SJCRH30 (cell line): ENCODE measurements around the gene MTUS2. TPM values are rescaled to one million over a fixed set of nuclear protein-coding genes. Genes with fewer than 3 reads are reported as not detected.
A peak's percentile ranks its signal among the peaks of the same experiment; 100 is the strongest.

Experiments
- DNase-seq, 2 experiments: peaks; one replicate each; pipeline ENCODE4 v3.0.0-alpha.2; 2015 to 2020
- H3K27ac ChIP-seq: fragments of 250-450 bp; sonication (Bioruptor Pico); 2 replicates; pipeline ENCODE4 v1.5.1; 2020; ENCODE audit warnings: mild to moderate bottlenecking, moderate library complexity
- H3K27me3 ChIP-seq: fragments of 250-450 bp; sonication (Bioruptor Pico); 2 replicates; pipeline ENCODE4 v1.5.1; 2020; ENCODE audit warnings: mild to moderate bottlenecking, moderate library complexity
- H3K36me3 ChIP-seq: fragments of 250-450 bp; sonication (Bioruptor Pico); 2 replicates; pipeline ENCODE4 v1.5.1; 2020; ENCODE audit warnings: mild to moderate bottlenecking, moderate library complexity
- H3K4me1 ChIP-seq: fragments of 250-450 bp; sonication (Bioruptor Pico); 2 replicates; pipeline ENCODE4 v1.5.1; 2020; ENCODE audit warnings: mild to moderate bottlenecking, moderate library complexity
- H3K4me3 ChIP-seq: fragments of 250-450 bp; sonication (Bioruptor Pico); 2 replicates; pipeline ENCODE4 v1.5.1; 2020; ENCODE audit warnings: mild to moderate bottlenecking, moderate library complexity
- H3K9me3 ChIP-seq: fragments of 250-450 bp; sonication (Bioruptor Pico); replicated peaks from 2 replicates; pipeline ENCODE4 v1.5.1; 2020; ENCODE audit warnings: mild to moderate bottlenecking, moderate library complexity
- total RNA-seq: library from RNA; depleted of rRNA; stranded (reverse); fragments of >200 nt; shearing (Covaris generic); gene quantifications from 2 replicates; pipeline ENCODE4 v1.2.3, GENCODE V29; 2014

The MTUS2 gene
- total RNA-seq, 1 experiment from 2014 or later = 2.4 TPM

GRCh38 chr13:28831117-28831516 lies 11.0 kb downstream of the MTUS2 start:
- Histone ChIP-seq H3K27ac (no peak overlapping the region), H3K4me3 (no peak overlapping the region), H3K9me3 (no peaks in the 10 kb centered on the region), H3K27me3 (no peaks in the 10 kb centered on the region), H3K4me1 (no peaks in the 10 kb centered on the region), H3K36me3 (no peaks in the 10 kb centered on the region)
- DNase-seq = no peak

- H3K27me3 ChIP-seq = no peaks in the 10 kb centered on the region
- H3K4me3 ChIP-seq = no peak overlapping the region
- H3K27ac ChIP-seq = no peak overlapping the region
- no peaks in the 10 kb centered on the region for H3K9me3 ChIP-seq
- H3K4me1 ChIP-seq = no peaks in the 10 kb centered on the region
- no peaks in the 10 kb centered on the region for H3K36me3 ChIP-seq
- no peak for DNase-seq
These were observed 17.0 kb downstream of the MTUS2 start for GRCh38 chr13:28837111-28837510.

GRCh38 chr13:28843639-28844038 lies 23.5 kb downstream of the MTUS2 start:
- Histone ChIP-seq H3K27ac (no peak overlapping the region), H3K27me3 (no peaks in the 10 kb centered on the region), H3K36me3 (no peaks in the 10 kb centered on the region), H3K4me1 (no peaks in the 10 kb centered on the region), H3K4me3 (no peak overlapping the region), H3K9me3 (no peaks in the 10 kb centered on the region)
- DNase-seq = no peak

GRCh38 chr13:28849441-28849840 lies 29.3 kb downstream of the MTUS2 start:
- Histone ChIP-seq H3K27me3 (no peaks in the 10 kb centered on the region), H3K27ac (no peak overlapping the region), H3K9me3 (0 out of 2 replicates have a peak, but pooled peaks cover 2% of the 10 kb centered on the region), H3K4me1 (no peaks in the 10 kb centered on the region), H3K4me3 (no peak overlapping the region), H3K36me3 (no peaks in the 10 kb centered on the region)
- DNase-seq = no peak

- no peaks in the 10 kb centered on the region for H3K4me1 ChIP-seq
- no peaks in the 10 kb centered on the region for H3K27me3 ChIP-seq
- no peaks in the 10 kb centered on the region for H3K36me3 ChIP-seq
- H3K27ac ChIP-seq = no peak overlapping the region
- DNase-seq = no peak
- 0 out of 2 replicates have a peak, but pooled peaks cover 2% of the 10 kb centered on the region for H3K9me3 ChIP-seq
- H3K4me3 ChIP-seq = no peak overlapping the region
These were observed 30.1 kb downstream of the MTUS2 start for GRCh38 chr13:28850226-28850625.

GRCh38 chr13:28851422-28851821 lies 31.3 kb downstream of the MTUS2 start:
- DNase-seq = no peak
- no peak overlapping the region for H3K27ac ChIP-seq

GRCh38 chr13:28854657-28855056 lies 34.5 kb downstream of the MTUS2 start:
- H3K9me3 ChIP-seq = 0 out of 2 replicates have a peak, but pooled peaks cover 2% of the 10 kb centered on the region
- DNase-seq = peak in 1 of 2 experiments; percentile 26
- H3K27me3 ChIP-seq = peaks cover 18% of the 10 kb centered on the region
- H3K4me1 ChIP-seq = no peaks in the 10 kb centered on the region
- H3K4me3 ChIP-seq = no peak overlapping the region
- no peaks in the 10 kb centered on the region for H3K36me3 ChIP-seq
- no peak overlapping the region for H3K27ac ChIP-seq

More at GRCh38 chr13:28851422-28851821, 31.3 kb downstream of the MTUS2 start:
- Histone ChIP-seq H3K4me3 (no peak overlapping the region), H3K36me3 (no peaks in the 10 kb centered on the region), H3K4me1 (no peaks in the 10 kb centered on the region), H3K9me3 (0 out of 2 replicates have a peak, but pooled peaks cover 2% of the 10 kb centered on the region), H3K27me3 (peaks cover 2% of the 10 kb centered on the region)

GRCh38 chr13:28856287-28856686 lies 36.1 kb downstream of the MTUS2 start:
- Histone ChIP-seq H3K27me3 (peaks cover 24% of the 10 kb centered on the region), H3K36me3 (no peaks in the 10 kb centered on the region), H3K27ac (no peak overlapping the region), H3K9me3 (no peaks in the 10 kb centered on the region), H3K4me1 (no peaks in the 10 kb centered on the region), H3K4me3 (no peak overlapping the region)
- DNase-seq = no peak

GRCh38 chr13:28859069-28859468 lies 38.9 kb downstream of the MTUS2 start:
- Histone ChIP-seq H3K4me3 (no peak overlapping the region), H3K36me3 (no peaks in the 10 kb centered on the region), H3K9me3 (no peaks in the 10 kb centered on the region), H3K27me3 (peaks cover 29% of the 10 kb centered on the region), H3K4me1 (no peaks in the 10 kb centered on the region), H3K27ac (no peak overlapping the region)
- no peak for DNase-seq

GRCh38 chr13:28859717-28860116 lies 39.6 kb downstream of the MTUS2 start:
- Histone ChIP-seq H3K36me3 (no peaks in the 10 kb centered on the region), H3K27me3 (peaks cover 32% of the 10 kb centered on the region), H3K27ac (no peak overlapping the region), H3K9me3 (no peaks in the 10 kb centered on the region), H3K4me1 (no peaks in the 10 kb centered on the region), H3K4me3 (no peak overlapping the region)
- no peak for DNase-seq

- no peak overlapping the region for H3K4me3 ChIP-seq
- no peaks in the 10 kb centered on the region for H3K36me3 ChIP-seq
- H3K4me1 ChIP-seq = no peaks in the 10 kb centered on the region
- H3K27ac ChIP-seq = no peak overlapping the region
- peaks cover 15% of the 10 kb centered on the region; the same call in 1 of the 2 replicates for H3K27me3 ChIP-seq
- H3K9me3 ChIP-seq = no peaks in the 10 kb centered on the region
- no peak for DNase-seq
These were observed 44.4 kb downstream of the MTUS2 start for GRCh38 chr13:28864544-28864943.

- Histone ChIP-seq H3K9me3 (no peaks in the 10 kb centered on the region), H3K4me1 (no peaks in the 10 kb centered on the region), H3K4me3 (no peak overlapping the region), H3K36me3 (no peaks in the 10 kb centered on the region), H3K27me3 (peaks cover 12% of the 10 kb centered on the region), H3K27ac (no peak overlapping the region)
- no peak for DNase-seq
These were observed 45.1 kb downstream of the MTUS2 start for GRCh38 chr13:28865149-28865744.

- Histone ChIP-seq H3K9me3 (no peaks in the 10 kb centered on the region), H3K4me3 (no peak overlapping the region), H3K36me3 (no peaks in the 10 kb centered on the region), H3K4me1 (no peaks in the 10 kb centered on the region), H3K27ac (no peak overlapping the region), H3K27me3 (peaks cover 11% of the 10 kb centered on the region)
- no peak for DNase-seq
These were observed 45.8 kb downstream of the MTUS2 start for GRCh38 chr13:28865951-28866350.

GRCh38 chr13:28866932-28867331 lies 46.8 kb downstream of the MTUS2 start:
- Histone ChIP-seq H3K36me3 (no peaks in the 10 kb centered on the region), H3K4me3 (no peak overlapping the region), H3K27ac (no peak overlapping the region), H3K4me1 (no peaks in the 10 kb centered on the region), H3K27me3 (peaks cover 11% of the 10 kb centered on the region), H3K9me3 (no peaks in the 10 kb centered on the region)
- DNase-seq = no peak

- no peak overlapping the region for H3K27ac ChIP-seq
- DNase-seq = no peak
- peaks cover under 1% of the 10 kb centered on the region; the same call in 1 of the 2 replicates for H3K9me3 ChIP-seq
- no peaks in the 10 kb centered on the region for H3K4me1 ChIP-seq
- H3K27me3 ChIP-seq = peaks cover 7% of the 10 kb centered on the region
- no peaks in the 10 kb centered on the region for H3K36me3 ChIP-seq
- H3K4me3 ChIP-seq = no peak overlapping the region
These were observed 47.4 kb downstream of the MTUS2 start for GRCh38 chr13:28867564-28867963.
